Measurements from ENCODE around the gene JARID2.

DNA sequence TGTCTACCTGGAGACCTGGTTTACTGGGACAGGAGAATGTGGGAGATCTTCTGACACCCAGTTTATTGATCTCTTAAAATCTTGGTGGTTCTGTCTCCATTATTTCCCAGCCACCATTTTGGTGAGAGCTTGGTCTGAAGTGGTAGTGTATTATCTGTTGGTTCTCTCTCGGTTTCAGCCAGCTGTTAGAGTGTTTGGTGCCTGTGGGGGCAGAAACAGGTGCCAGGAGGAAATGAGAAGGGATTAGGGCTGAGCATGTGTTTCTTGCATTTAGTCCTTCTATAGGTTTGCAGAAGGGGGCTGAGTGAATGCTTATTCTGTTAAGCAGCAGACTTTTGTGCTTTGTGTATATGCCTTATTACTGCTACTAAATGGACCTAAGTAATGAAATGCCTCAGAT is 9.6 kb downstream of the JARID2 start:
- TF ChIP-seq, protein P1, sequence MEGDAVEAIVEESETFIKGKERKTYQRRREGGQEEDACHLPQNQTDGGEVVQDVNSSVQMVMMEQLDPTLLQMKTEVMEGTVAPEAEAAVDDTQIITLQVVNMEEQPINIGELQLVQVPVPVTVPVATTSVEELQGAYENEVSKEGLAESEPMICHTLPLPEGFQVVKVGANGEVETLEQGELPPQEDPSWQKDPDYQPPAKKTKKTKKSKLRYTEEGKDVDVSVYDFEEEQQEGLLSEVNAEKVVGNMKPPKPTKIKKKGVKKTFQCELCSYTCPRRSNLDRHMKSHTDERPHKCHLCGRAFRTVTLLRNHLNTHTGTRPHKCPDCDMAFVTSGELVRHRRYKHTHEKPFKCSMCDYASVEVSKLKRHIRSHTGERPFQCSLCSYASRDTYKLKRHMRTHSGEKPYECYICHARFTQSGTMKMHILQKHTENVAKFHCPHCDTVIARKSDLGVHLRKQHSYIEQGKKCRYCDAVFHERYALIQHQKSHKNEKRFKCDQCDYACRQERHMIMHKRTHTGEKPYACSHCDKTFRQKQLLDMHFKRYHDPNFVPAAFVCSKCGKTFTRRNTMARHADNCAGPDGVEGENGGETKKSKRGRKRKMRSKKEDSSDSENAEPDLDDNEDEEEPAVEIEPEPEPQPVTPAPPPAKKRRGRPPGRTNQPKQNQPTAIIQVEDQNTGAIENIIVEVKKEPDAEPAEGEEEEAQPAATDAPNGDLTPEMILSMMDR (IDR thresholded peaks at IDR 0.05), result no peak
- no peak for TF ChIP-seq CDX4 (CRISPR knock-in tag; IDR thresholded peaks at IDR 0.05; ENCODE audit: borderline replicate concordance)
- no peak for TF ChIP-seq ETV6 (CRISPR knock-in tag; IDR thresholded peaks at IDR 0.05)
- TF ChIP-seq, protein P2, sequence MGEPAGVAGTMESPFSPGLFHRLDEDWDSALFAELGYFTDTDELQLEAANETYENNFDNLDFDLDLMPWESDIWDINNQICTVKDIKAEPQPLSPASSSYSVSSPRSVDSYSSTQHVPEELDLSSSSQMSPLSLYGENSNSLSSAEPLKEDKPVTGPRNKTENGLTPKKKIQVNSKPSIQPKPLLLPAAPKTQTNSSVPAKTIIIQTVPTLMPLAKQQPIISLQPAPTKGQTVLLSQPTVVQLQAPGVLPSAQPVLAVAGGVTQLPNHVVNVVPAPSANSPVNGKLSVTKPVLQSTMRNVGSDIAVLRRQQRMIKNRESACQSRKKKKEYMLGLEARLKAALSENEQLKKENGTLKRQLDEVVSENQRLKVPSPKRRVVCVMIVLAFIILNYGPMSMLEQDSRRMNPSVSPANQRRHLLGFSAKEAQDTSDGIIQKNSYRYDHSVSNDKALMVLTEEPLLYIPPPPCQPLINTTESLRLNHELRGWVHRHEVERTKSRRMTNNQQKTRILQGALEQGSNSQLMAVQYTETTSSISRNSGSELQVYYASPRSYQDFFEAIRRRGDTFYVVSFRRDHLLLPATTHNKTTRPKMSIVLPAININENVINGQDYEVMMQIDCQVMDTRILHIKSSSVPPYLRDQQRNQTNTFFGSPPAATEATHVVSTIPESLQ (CRISPR knock-in tag; IDR thresholded peaks at IDR 0.05), result no peak
- no peak for TF ChIP-seq ZNF138 (CRISPR knock-in tag; conservative IDR thresholded peaks at IDR 0.05)
- no peak for TF ChIP-seq CREB1 (CRISPR knock-in tag; IDR thresholded peaks at IDR 0.05)
- TF ChIP-seq CBFB (CRISPR knock-in tag; IDR thresholded peaks at IDR 0.05; ENCODE audit: low read depth), result no peak

All from WTC11 (cell line).